Body of pancreas (tissue), 4 donors: ENCODE data around the gene VGF. TPM values are rescaled to one million over a fixed set of nuclear protein-coding genes. Genes with fewer than 3 reads are reported as not detected.

Source experiments
- ATAC-seq: fragments of 150-250 bp; one replicate; pipeline ENCODE4 v1.9.1; 2016
- DNase-seq, 4 donors: peaks; one replicate each; pipeline ENCODE4 v3.0.0-alpha.2; 2019
- H3K27ac ChIP-seq, 4 donors: fragments of 200-600 bp; sonication (generic); 1 replicate in 3 of 4; 2 replicates in 1 of 4; pipeline versions ENCODE4 v1.5.1 to v1.6.1; 2016 to 2019; ENCODE audit warnings: mild to moderate bottlenecking in 1 of 4, mixed read lengths in 1 of 4, moderate library complexity in 1 of 4
- H3K27me3 ChIP-seq, 2 donors: fragments of 200-600 bp; sonication (generic); one replicate each; pipeline ENCODE4 v1.6.0; 2016; ENCODE audit warnings: mild to moderate bottlenecking in 1 of 2
- H3K36me3 ChIP-seq, 2 donors: fragments of 200-600 bp; sonication (generic); replicated peaks in 1 of 2; 2 replicates each; pipeline ENCODE4 v1.5.1; 2016; ENCODE audit warnings: low read depth in 2 of 2; ENCODE audit not compliant: insufficient read depth in 1 of 2
- H3K4me1 ChIP-seq: fragments of 200-600 bp; sonication (generic); one replicate; pipeline ENCODE4 v1.6.0; 2016
- H3K4me3 ChIP-seq, 2 donors: fragments of 200-600 bp; sonication (generic); 1 replicate in 1 of 2; 2 replicates in 1 of 2; pipeline ENCODE4 v1.5.1; 2016 to 2019
- H3K9me3 ChIP-seq, 3 donors: fragments of 200-600 bp; sonication (generic); 1 replicate in 2 of 3; 2 replicates in 1 of 3; pipeline ENCODE4 v1.5.1; 2016
- POLR2A ChIP-seq, 3 donors: fragments of 450-650 bp; IDR thresholded peaks; one replicate each; pipeline ENCODE4 v1.6.1; 2016; ENCODE audit warnings: antibody characterized with exemption in 3 of 3, mild to moderate bottlenecking in 2 of 3
- WGBS, 2 donors: methylation state at CpG; one replicate each; pipeline ENCODE4 v1.1.5; 2017; 5-methylcytosine and 5-hydroxymethylcytosine counted together
- intact Hi-C: fragments of 100-400 bp; cut with DNase I; formaldehyde crosslinking; loops from one replicate; pipeline ENCODE4 v1.15.1; 2023
- total RNA-seq, 2 donors: library from RNA; depleted of rRNA; stranded (reverse); fragments of >200 nt; gene quantifications; one replicate each; pipeline ENCODE4 v1.1.0, GENCODE V29; 2016
- TF ChIP-seq, protein P1 (sequence below), 7 experiments: fragments of 450-650 bp in 4 of 7; fragments of 200-600 bp in 3 of 7; sonication (generic) in 3 of 7; IDR thresholded peaks; one replicate each; pipeline ENCODE4 v1.5.1; 2016 to 2019; ENCODE audit warnings: antibody characterized with exemption in 7 of 7

Gene VGF
- total RNA-seq, 2 donors from 2014 or later = 3.0 to 4.9 TPM

DNA sequence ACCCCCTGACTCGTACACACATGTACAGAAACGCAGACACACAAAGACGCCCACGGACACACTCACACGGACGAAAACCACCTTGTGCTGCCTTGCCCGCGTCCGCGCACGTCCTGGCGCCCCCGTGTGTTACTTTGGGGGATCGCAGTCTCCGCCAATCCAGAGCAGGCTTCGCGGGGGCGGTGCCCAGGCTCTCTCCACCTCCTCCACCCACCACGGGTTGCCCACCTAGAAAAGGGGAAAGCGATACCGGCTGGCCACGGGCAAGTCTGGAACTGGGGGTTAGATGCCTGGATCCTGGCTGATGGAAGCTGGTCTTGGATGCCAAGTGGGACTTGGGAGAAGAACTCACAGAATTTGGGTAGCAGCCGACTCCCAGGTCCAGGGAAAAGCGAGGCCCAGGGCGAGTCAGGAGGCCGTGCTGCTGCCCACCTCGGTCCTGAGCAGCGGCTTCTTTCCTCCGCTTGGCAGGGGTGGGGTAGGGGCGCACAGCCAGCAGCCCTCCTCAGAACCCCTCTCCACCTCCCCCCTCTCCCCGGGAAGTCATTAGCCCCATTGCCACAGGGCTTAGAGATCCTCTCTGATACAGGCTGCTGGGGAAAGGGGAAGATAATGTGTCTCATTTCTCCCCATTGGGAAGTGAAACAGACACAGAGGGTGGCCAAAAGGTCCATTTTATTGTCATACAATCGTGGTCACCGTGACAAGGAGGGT, 4.6 kb upstream of the VGF start:
- intact Hi-C loops = no loop called here
- no peaks in the 10 kb centered on the region for H3K36me3 ChIP-seq
- DNase-seq = peak; percentile 66 to 77 (median 72)
- TF ChIP-seq, protein P1, sequence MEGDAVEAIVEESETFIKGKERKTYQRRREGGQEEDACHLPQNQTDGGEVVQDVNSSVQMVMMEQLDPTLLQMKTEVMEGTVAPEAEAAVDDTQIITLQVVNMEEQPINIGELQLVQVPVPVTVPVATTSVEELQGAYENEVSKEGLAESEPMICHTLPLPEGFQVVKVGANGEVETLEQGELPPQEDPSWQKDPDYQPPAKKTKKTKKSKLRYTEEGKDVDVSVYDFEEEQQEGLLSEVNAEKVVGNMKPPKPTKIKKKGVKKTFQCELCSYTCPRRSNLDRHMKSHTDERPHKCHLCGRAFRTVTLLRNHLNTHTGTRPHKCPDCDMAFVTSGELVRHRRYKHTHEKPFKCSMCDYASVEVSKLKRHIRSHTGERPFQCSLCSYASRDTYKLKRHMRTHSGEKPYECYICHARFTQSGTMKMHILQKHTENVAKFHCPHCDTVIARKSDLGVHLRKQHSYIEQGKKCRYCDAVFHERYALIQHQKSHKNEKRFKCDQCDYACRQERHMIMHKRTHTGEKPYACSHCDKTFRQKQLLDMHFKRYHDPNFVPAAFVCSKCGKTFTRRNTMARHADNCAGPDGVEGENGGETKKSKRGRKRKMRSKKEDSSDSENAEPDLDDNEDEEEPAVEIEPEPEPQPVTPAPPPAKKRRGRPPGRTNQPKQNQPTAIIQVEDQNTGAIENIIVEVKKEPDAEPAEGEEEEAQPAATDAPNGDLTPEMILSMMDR (IDR thresholded peaks at IDR 0.05) = peak; percentile 76 to 88 (median 82)
- no peak for TF ChIP-seq POLR2A (IDR thresholded peaks at IDR 0.05)
- no peak overlapping the region for H3K27ac ChIP-seq
- H3K27me3 ChIP-seq = peaks cover 0 to 64% of the 10 kb centered on the region in 2 donors
- no peak overlapping the region for H3K4me3 ChIP-seq
- WGBS, 2 donors = 1 to 3% methylated on average over 3 to 33 of the region's 33 CpGs
- peaks cover 49% of the 10 kb centered on the region for H3K4me1 ChIP-seq
- ATAC-seq = peak; percentile 49
- H3K9me3 ChIP-seq = no peaks in the 10 kb centered on the region

GRCh38 chr7:101169110-101169837, 3.9 kb upstream of the VGF start:
- intact Hi-C loops = no loop called here
- H3K36me3 ChIP-seq = no peaks in the 10 kb centered on the region
- ATAC-seq = no peak
- no peak for TF ChIP-seq POLR2A (IDR thresholded peaks at IDR 0.05)
- TF ChIP-seq, protein P1 (IDR thresholded peaks at IDR 0.05) = no peak
- peaks cover 56% of the 10 kb centered on the region for H3K4me1 ChIP-seq
- 2 to 4% methylated on average over 10 to 18 of the region's 18 CpGs for WGBS, 2 donors
- H3K27me3 ChIP-seq = peaks cover 0 to 66% of the 10 kb centered on the region in 2 donors
- H3K9me3 ChIP-seq = no peaks in the 10 kb centered on the region
- DNase-seq = no peak
- H3K4me3 ChIP-seq = no peak overlapping the region
- no peak overlapping the region for H3K27ac ChIP-seq

GRCh38 chr7:101168412-101169049, 3.2 kb upstream of the VGF start:
- intact Hi-C loops = no loop called here
- Histone ChIP-seq H3K4me3 (no peak overlapping the region), H3K9me3 (no peaks in the 10 kb centered on the region), H3K36me3 (no peaks in the 10 kb centered on the region), H3K27me3 (peaks cover 0 to 66% of the 10 kb centered on the region in 2 donors), H3K27ac (no peak overlapping the region), H3K4me1 (peaks cover 56% of the 10 kb centered on the region)
- TF ChIP-seq, protein P1 (IDR thresholded peaks at IDR 0.05) = no peak
- TF ChIP-seq POLR2A (IDR thresholded peaks at IDR 0.05) = no peak
- WGBS, 2 donors = 5 to 7% methylated on average over 6 of the region's 6 CpGs
- ATAC-seq (no peak), DNase-seq (no peak)

DNA sequence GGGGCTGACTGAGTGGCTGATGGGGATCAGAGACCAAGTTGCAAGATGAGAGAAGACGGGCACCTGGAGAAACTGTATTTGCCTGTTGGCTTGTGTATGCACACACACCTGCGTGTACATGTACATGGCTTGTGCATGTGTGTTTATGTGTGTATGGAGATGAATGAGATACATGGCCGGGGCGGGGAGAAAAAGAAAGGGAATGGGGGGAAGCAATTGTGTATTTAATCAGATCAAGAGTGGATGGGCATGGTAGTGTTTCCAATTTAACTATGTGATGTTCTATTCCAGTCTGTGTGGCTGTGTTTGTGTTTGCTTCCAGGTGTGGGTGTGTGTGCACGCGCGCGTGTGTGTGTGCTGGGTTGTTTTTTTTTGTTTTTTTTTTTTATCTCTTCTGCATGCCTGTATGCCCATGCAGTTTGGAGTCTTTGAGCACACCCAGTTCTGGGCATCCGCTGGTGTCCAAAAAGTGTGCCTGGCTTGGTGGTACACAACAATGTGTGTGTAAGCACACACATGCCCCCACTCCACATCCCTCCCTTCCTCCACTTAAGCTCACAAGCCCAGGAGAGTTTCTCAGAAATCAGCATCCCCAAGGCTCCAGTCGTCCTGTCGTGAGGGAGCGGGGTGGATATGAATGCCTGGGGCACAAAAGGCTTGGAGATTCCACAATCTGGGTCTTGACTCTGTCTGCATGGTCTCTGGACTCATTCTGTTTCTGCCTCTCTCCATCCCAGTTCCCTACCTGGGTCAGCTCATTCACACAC, 2.5 kb upstream of the VGF start:
- intact Hi-C loops = no loop called here
- peaks cover 0 to 61% of the 10 kb centered on the region in 2 donors for H3K27me3 ChIP-seq
- no peaks in the 10 kb centered on the region for H3K36me3 ChIP-seq
- TF ChIP-seq POLR2A (IDR thresholded peaks at IDR 0.05) = no peak
- TF ChIP-seq, protein P1 (IDR thresholded peaks at IDR 0.05) = no peak
- H3K4me3 ChIP-seq = no peak overlapping the region
- H3K27ac ChIP-seq = no peak overlapping the region
- no peak for ATAC-seq
- 4% methylated on average over 12 of the region's 12 CpGs for WGBS, 2 donors
- no peaks in the 10 kb centered on the region for H3K9me3 ChIP-seq
- peaks cover 54% of the 10 kb centered on the region for H3K4me1 ChIP-seq
- DNase-seq = no peak
